Urothelium cell line (cell line): ENCODE results near the gene DGKD.

Experiments
- DNase-seq: peaks from one replicate; pipeline ENCODE4 v3.0.0; 2011; ENCODE audit warnings: low spot score, mixed read lengths
- FAIRE-seq: peaks from 2 replicates; lab custom pipeline; 2011; peaks lifted over from hg19 to GRCh38; lab: Jason Lieb, UNC

The DGKD gene

GRCh38 chr2:233471291-233472035, 117.2 kb downstream of the DGKD start:
- no peak for DNase-seq
- FAIRE-seq: no peak

- FAIRE-seq (no peak), DNase-seq (no peak)
Measured at GRCh38 chr2:233473386-233473791, 119.1 kb downstream of the DGKD start.

- FAIRE-seq (no peak), DNase-seq (no peak)
Measured at GRCh38 chr2:233473878-233474277, 119.6 kb downstream of the DGKD start.

- DNase-seq (no peak), FAIRE-seq (no peak)
Measured at GRCh38 chr2:233474308-233475160, 120.2 kb downstream of the DGKD start.

GRCh38 chr2:233476063-233476410, 121.7 kb downstream of the DGKD start:
- FAIRE-seq (no peak), DNase-seq (no peak)

- no peak for FAIRE-seq
- no peak for DNase-seq
Measured at GRCh38 chr2:233476651-233477547, 122.6 kb downstream of the DGKD start.

GRCh38 chr2:233477548-233478433, 123.5 kb downstream of the DGKD start:
- FAIRE-seq: no peak
- DNase-seq: no peak

GRCh38 chr2:233479616-233480489, 125.6 kb downstream of the DGKD start:
- no peak for DNase-seq
- no peak for FAIRE-seq

GRCh38 chr2:233480490-233481202, 126.4 kb downstream of the DGKD start:
- FAIRE-seq (no peak), DNase-seq (no peak)

GRCh38 chr2:233481368-233482142, 127.3 kb downstream of the DGKD start:
- DNase-seq (no peak), FAIRE-seq (no peak)

GRCh38 chr2:233482616-233483015, 128.3 kb downstream of the DGKD start:
- no peak for FAIRE-seq
- no peak for DNase-seq

GRCh38 chr2:233485726-233486125, 131.4 kb downstream of the DGKD start:
- FAIRE-seq (no peak), DNase-seq (no peak)

GRCh38 chr2:233486357-233486756, 132.1 kb downstream of the DGKD start:
- peak; percentile 44 for FAIRE-seq

GRCh38 chr2:233486778-233487552, 132.7 kb downstream of the DGKD start:
- DNase-seq: peak; percentile 56
- FAIRE-seq: no peak

More at GRCh38 chr2:233486357-233486756, 132.1 kb downstream of the DGKD start:
- no peak for DNase-seq

- FAIRE-seq: no peak
- no peak for DNase-seq
Measured at GRCh38 chr2:233487748-233488345, 133.6 kb downstream of the DGKD start.

GRCh38 chr2:233489143-233489542, 134.8 kb downstream of the DGKD start:
- DNase-seq: no peak
- FAIRE-seq: no peak

GRCh38 chr2:233489666-233490065, 135.4 kb downstream of the DGKD start:
- no peak for FAIRE-seq
- DNase-seq: no peak
